ENCODE data around the gene ARHGEF7. TPM values are rescaled to one million over a fixed set of nuclear protein-coding genes. Genes with fewer than 3 reads are reported as not detected.
A peak's percentile ranks its signal among the peaks of the same experiment; 100 is the strongest.

The ARHGEF7 gene
- polyA plus RNA-seq, 4 donors: 57.2 to 93.8 (median 69.8) TPM

- no peak for DNase-seq (ENCODE audit: low read depth in 4 of 4, low spot score in 2 of 4)
Measured at GRCh38 chr13:111110054-111110453, 5.1 kb upstream of the ARHGEF7 start.

GRCh38 chr13:111111376-111111937 is 3.7 kb upstream of the ARHGEF7 start:
- no peak for DNase-seq (ENCODE audit: low read depth in 4 of 4, low spot score in 2 of 4)

- DNase-seq (ENCODE audit: low read depth in 4 of 4, low spot score in 2 of 4): no peak
Measured at GRCh38 chr13:111112196-111112595, 2.9 kb upstream of the ARHGEF7 start.

GRCh38 chr13:111114362-111115060 is 599 bp upstream of the ARHGEF7 start:
- peak in 1 of 4 donors; percentile 38 for DNase-seq (ENCODE audit: low read depth in 4 of 4, low spot score in 2 of 4)

- DNase-seq (ENCODE audit: low read depth in 4 of 4, low spot score in 2 of 4): peak in 1 of 4 donors; percentile 50
Measured at GRCh38 chr13:111115965-111116521, 933 bp downstream of the ARHGEF7 start.

GRCh38 chr13:111116856-111117255 is 1.7 kb downstream of the ARHGEF7 start:
- no peak for DNase-seq (ENCODE audit: low read depth in 4 of 4, low spot score in 2 of 4)

GRCh38 chr13:111117289-111117688 is 2.2 kb downstream of the ARHGEF7 start:
- peak in 1 of 4 donors; percentile 45 for DNase-seq (ENCODE audit: low read depth in 4 of 4, low spot score in 2 of 4)

- DNase-seq (ENCODE audit: low read depth in 4 of 4, low spot score in 2 of 4): no peak
Measured at GRCh38 chr13:111117961-111118360, 2.9 kb downstream of the ARHGEF7 start.

GRCh38 chr13:111118898-111119607 is 3.9 kb downstream of the ARHGEF7 start:
- DNase-seq (ENCODE audit: low read depth in 4 of 4, low spot score in 2 of 4): no peak

GRCh38 chr13:111119966-111120365 is 4.9 kb downstream of the ARHGEF7 start:
- DNase-seq (ENCODE audit: low read depth in 4 of 4, low spot score in 2 of 4): no peak

- DNase-seq (ENCODE audit: low read depth in 4 of 4, low spot score in 2 of 4): no peak
Measured at GRCh38 chr13:111120422-111120821, 5.3 kb downstream of the ARHGEF7 start.

- DNase-seq (ENCODE audit: low read depth in 4 of 4, low spot score in 2 of 4): no peak
Measured at GRCh38 chr13:111120913-111121312, 5.8 kb downstream of the ARHGEF7 start.

- DNase-seq (ENCODE audit: low read depth in 4 of 4, low spot score in 2 of 4): no peak
Measured at GRCh38 chr13:111121506-111121905, 6.4 kb downstream of the ARHGEF7 start.

GRCh38 chr13:111122056-111122455 is 6.9 kb downstream of the ARHGEF7 start:
- DNase-seq (ENCODE audit: low read depth in 4 of 4, low spot score in 2 of 4): peak in 3 of 4 donors; percentile 54 to 74 (median 69)

- DNase-seq (ENCODE audit: low read depth in 4 of 4, low spot score in 2 of 4): no peak
Measured at GRCh38 chr13:111122631-111123030, 7.5 kb downstream of the ARHGEF7 start.

- no peak for DNase-seq (ENCODE audit: low read depth in 4 of 4, low spot score in 2 of 4)
Measured at GRCh38 chr13:111123221-111123620, 8.1 kb downstream of the ARHGEF7 start.

- no peak for DNase-seq (ENCODE audit: low read depth in 4 of 4, low spot score in 2 of 4)
Measured at GRCh38 chr13:111123649-111124048, 8.5 kb downstream of the ARHGEF7 start.

GRCh38 chr13:111126509-111126908 is 11.4 kb downstream of the ARHGEF7 start:
- DNase-seq (ENCODE audit: low read depth in 4 of 4, low spot score in 2 of 4): no peak

- no peak for DNase-seq (ENCODE audit: low read depth in 4 of 4, low spot score in 2 of 4)
Measured at GRCh38 chr13:111129465-111130115, 14.5 kb downstream of the ARHGEF7 start.

GRCh38 chr13:111130116-111130508 is 15.0 kb downstream of the ARHGEF7 start:
- no peak for DNase-seq (ENCODE audit: low read depth in 4 of 4, low spot score in 2 of 4)

GRCh38 chr13:111131048-111131447 is 15.9 kb downstream of the ARHGEF7 start:
- DNase-seq (ENCODE audit: low read depth in 4 of 4, low spot score in 2 of 4): no peak
